IMR-90 (cell line): ENCODE measurements around the gene PIM1. TPM values are rescaled to one million over a fixed set of nuclear protein-coding genes. Genes with fewer than 3 reads are reported as not detected.

Experiments
- ATAC-seq: fragments of 200-7000 bp; cut with Tn5 transposase; 2 replicates; pipeline ENCODE4 v1.9.1; 2020; ENCODE audit warnings: low read depth, mild to moderate bottlenecking, moderate library complexity
- BruUV-seq: library from RNA; stranded (reverse); fragments of 400-500 nt; replicated peaks from 2 replicates; lab custom pipeline; 2021; lab: Mats Ljungman, UMichigan
- CTCF ChIA-PET: fragments of 300-600 bp; formaldehyde crosslinking; extraction: SDS; loops from one replicate; lab custom pipeline; 2021; ENCODE audit warnings: antibody characterized with exemption; lab: Yijun Ruan, JAX
- POLR2A ChIA-PET: fragments of 300-600 bp; sonication (Branson Sonifier 250); formaldehyde crosslinking; loops from one replicate; lab custom pipeline; 2022; ENCODE audit warnings: antibody characterized with exemption; ENCODE audit not compliant: unreplicated experiment; lab: Charles Lee
- DNase-seq: peaks from one replicate; pipeline ENCODE4 v3.0.0; 2013
- H2AFZ ChIP-seq: replicated peaks from 2 replicates; pipeline ENCODE3; 2013; ENCODE audit warnings: low read length, mild to moderate bottlenecking; ENCODE audit not compliant: poor library complexity
- H2AK5ac ChIP-seq: 2 replicates; pipeline ENCODE4 v1.6.1; 2013; ENCODE audit warnings: low read depth, low read length, inconsistent platforms
- H2AK9ac ChIP-seq: replicated peaks from 2 replicates; pipeline ENCODE3; 2013; ENCODE audit warnings: mild to moderate bottlenecking, low read depth, low read length, moderate library complexity; ENCODE audit not compliant: poor library complexity
- H2BK120ac ChIP-seq: 2 replicates; pipeline ENCODE4 v1.6.1; 2013; ENCODE audit warnings: low read depth, low read length, inconsistent platforms
- H2BK15ac ChIP-seq: 3 replicates; pipeline ENCODE4 v1.6.1; 2013; ENCODE audit warnings: low read depth, low read length, inconsistent platforms
- H2BK20ac ChIP-seq: 2 replicates; pipeline ENCODE4 v1.6.1; 2013; ENCODE audit warnings: low read depth, mild to moderate bottlenecking, inconsistent platforms, low read length, moderate library complexity
- H2BK5ac ChIP-seq: 2 replicates; pipeline ENCODE4 v1.6.1; 2013; ENCODE audit warnings: mild to moderate bottlenecking, low read depth, low read length, inconsistent platforms; ENCODE audit not compliant: poor library complexity, severe bottlenecking
- H3K14ac ChIP-seq: replicated peaks from 2 replicates; pipeline ENCODE4 v1.6.1; 2013; ENCODE audit warnings: low read depth, low read length, inconsistent platforms
- H3K18ac ChIP-seq: 2 replicates; pipeline ENCODE4 v1.6.1; 2013; ENCODE audit warnings: low read depth, low read length, control low read depth
- H3K23ac ChIP-seq: 2 replicates; pipeline ENCODE4 v1.6.1; 2013; ENCODE audit warnings: low read depth, low read length, inconsistent platforms
- H3K27ac ChIP-seq: 2 replicates; pipeline ENCODE4 v1.5.1; 2013; ENCODE audit warnings: mild to moderate bottlenecking, control low read depth, low read length; ENCODE audit not compliant: insufficient read depth
- H3K27me3 ChIP-seq: 2 replicates; pipeline ENCODE4 v1.6.1; 2013; ENCODE audit warnings: low read length; ENCODE audit not compliant: control insufficient read depth, insufficient read depth
- H3K36me3 ChIP-seq: 2 replicates; pipeline ENCODE4 v1.6.1; 2013; ENCODE audit warnings: low read length, mixed read lengths; ENCODE audit not compliant: control insufficient read depth, insufficient read depth
- H3K4ac ChIP-seq: 2 replicates; pipeline ENCODE4 v1.6.1; 2013; ENCODE audit warnings: low read depth, low read length, inconsistent platforms
- H3K4me1 ChIP-seq: 2 replicates; pipeline ENCODE4 v1.6.1; 2013; ENCODE audit warnings: low read length, mixed read lengths; ENCODE audit not compliant: control insufficient read depth, insufficient read depth
- H3K4me2 ChIP-seq: 2 replicates; pipeline ENCODE4 v1.6.1; 2013; ENCODE audit warnings: low read depth, mild to moderate bottlenecking, control low read depth, low read length, moderate library complexity
- H3K4me3 ChIP-seq: 2 replicates; pipeline ENCODE4 v1.5.1; 2013; ENCODE audit warnings: low read depth, mild to moderate bottlenecking, control low read depth, low read length, moderate library complexity; ENCODE audit not compliant: insufficient read depth
- H3K56ac ChIP-seq: 2 replicates; pipeline ENCODE4 v1.6.1; 2013; ENCODE audit warnings: low read length, inconsistent platforms; ENCODE audit not compliant: insufficient read depth; ENCODE audit errors: extremely low read depth
- H3K79me1 ChIP-seq, 2 experiments: 2 replicates each; pipeline ENCODE4 v1.6.1; 2013; ENCODE audit warnings: low read length in 2 of 2, inconsistent platforms in 1 of 2, low read depth in 1 of 2
- H3K9ac ChIP-seq: 2 replicates; pipeline ENCODE4 v1.6.1; 2013; ENCODE audit warnings: low read depth, low read length, control low read depth
- H3K9me1 ChIP-seq: 2 replicates; pipeline ENCODE4 v1.6.1; 2013; ENCODE audit warnings: low read length, inconsistent platforms; ENCODE audit not compliant: insufficient read depth
- H3K9me3 ChIP-seq: 2 replicates; pipeline ENCODE4 v1.6.1; 2013; ENCODE audit warnings: low read length; ENCODE audit not compliant: control insufficient read depth, insufficient read depth
- H4K20me1 ChIP-seq: 2 replicates; pipeline ENCODE4 v1.6.1; 2013; ENCODE audit warnings: low read length, inconsistent platforms; ENCODE audit not compliant: insufficient read depth
- H4K5ac ChIP-seq: 2 replicates; pipeline ENCODE4 v1.6.1; 2013; ENCODE audit warnings: mild to moderate bottlenecking, low read depth, low read length, control low read depth
- H4K8ac ChIP-seq, 2 experiments: 2 replicates each; pipeline ENCODE4 v1.6.1; 2013; ENCODE audit warnings: low read depth in 2 of 2, low read length in 2 of 2, control low read depth in 1 of 2, inconsistent platforms in 1 of 2
- H4K91ac ChIP-seq: 2 replicates; pipeline ENCODE4 v1.6.1; 2013; ENCODE audit warnings: low read depth, low read length, inconsistent platforms; ENCODE audit not compliant: insufficient read depth
- BHLHE40 ChIP-seq: fragments of 150-350 bp; IDR thresholded peaks from 2 replicates; pipeline ENCODE4 v1.6.1; 2016; ENCODE audit warnings: mild to moderate bottlenecking, low read depth, low read length
- CEBPB ChIP-seq: IDR thresholded peaks from 2 replicates; pipeline ENCODE4 v1.6.1; 2012; ENCODE audit warnings: low read depth, low read length, improper control_type of control experiment
- CHD1 ChIP-seq: IDR thresholded peaks from 2 replicates; pipeline ENCODE4 v1.6.1; 2012; ENCODE audit warnings: low read depth, low read length, improper control_type of control experiment
- FOS ChIP-seq: fragments of 150-350 bp; IDR thresholded peaks from 2 replicates; pipeline ENCODE4 v1.6.1; 2016; ENCODE audit warnings: low read depth, low read length
- MAFK ChIP-seq: IDR thresholded peaks from 2 replicates; pipeline ENCODE4 v1.6.1; 2012; ENCODE audit warnings: low read depth, low read length, improper control_type of control experiment
- MAZ ChIP-seq: IDR thresholded peaks from 2 replicates; pipeline ENCODE4 v1.6.1; 2012; ENCODE audit warnings: low read depth, mild to moderate bottlenecking, low read length, improper control_type of control experiment, moderate library complexity, borderline replicate concordance
- MXI1 ChIP-seq: IDR thresholded peaks from 2 replicates; pipeline ENCODE4 v1.6.1; 2012; ENCODE audit warnings: low read depth, mild to moderate bottlenecking, low read length, moderate library complexity, borderline replicate concordance
- NFE2L2 ChIP-seq: fragments of 150-350 bp; IDR thresholded peaks from 2 replicates; pipeline ENCODE4 v1.6.1; 2016; ENCODE audit warnings: low read depth, mild to moderate bottlenecking, low read length
- RAD21 ChIP-seq: IDR thresholded peaks from 2 replicates; pipeline ENCODE4 v1.6.1; 2012; ENCODE audit warnings: low read length, improper control_type of control experiment
- RCOR1 ChIP-seq: IDR thresholded peaks from 2 replicates; pipeline ENCODE4 v1.6.1; 2012; ENCODE audit warnings: mild to moderate bottlenecking, low read length, improper control_type of control experiment; ENCODE audit not compliant: insufficient replicate concordance
- RFX5 ChIP-seq: IDR thresholded peaks from 2 replicates; pipeline ENCODE4 v1.8.0; 2012; ENCODE audit warnings: low read depth, mild to moderate bottlenecking, low read length, moderate library complexity
- SMC3 ChIP-seq: fragments of 150-350 bp; IDR thresholded peaks from 2 replicates; pipeline ENCODE4 v1.6.1; 2016; ENCODE audit warnings: low read depth, mild to moderate bottlenecking, antibody characterized with exemption, low read length, moderate library complexity
- WGBS, 2 experiments: methylation state at CpG; one replicate each; pipeline versions ENCODE4 v1.1.5 to v1.1.7; 2013; ENCODE audit warnings: missing lambda C conversion rate in 2 of 2; ENCODE audit not compliant: insufficient read length in 1 of 2; ENCODE audit errors: extremely low coverage in 2 of 2; 5-methylcytosine and 5-hydroxymethylcytosine counted together
- dilution Hi-C: fragments of 300-500 bp; cut with HindIII; formaldehyde crosslinking; loops from one replicate; pipeline ENCODE4 v1.14.3; 2018; ENCODE audit warnings: low sequenced_read_pairs; ENCODE audit not compliant: unreplicated experiment
- in situ Hi-C: fragments of 300-500 bp; cut with MboI; formaldehyde crosslinking; loops from 3 replicates; pipeline ENCODE4 v1.14.3; 2019; ENCODE audit warnings: low sequenced_read_pairs, inconsistent platforms, mixed read lengths
- intact Hi-C: fragments of 100-400 bp; cut with micrococcal nuclease; formaldehyde crosslinking; loops from 2 replicates; pipeline ENCODE4 v1.10.0; 2022
- polyA plus RNA-seq, 3 experiments: library from polyadenylated mRNA; depleted of rRNA; stranded (reverse); fragments of >200 nt; gene quantifications; 2 replicates each; pipeline ENCODE4 v1.2.3, GENCODE V29; 2012; ENCODE audit warnings: low replicate concordance in 1 of 3
- total RNA-seq: library from RNA; depleted of rRNA; stranded (reverse); fragments of >200 nt; gene quantifications from 2 replicates; pipeline ENCODE4 v1.2.3, GENCODE V29; 2012
- TF ChIP-seq, protein P1 (sequence below): fragments of 150-350 bp; IDR thresholded peaks from 2 replicates; pipeline ENCODE4 v1.6.1; 2017; ENCODE audit warnings: mild to moderate bottlenecking, antibody characterized with exemption, low read length, low read depth
- TF ChIP-seq, protein P2 (sequence below): fragments of 150-350 bp; IDR thresholded peaks from 2 replicates; pipeline ENCODE4 v1.6.1; 2016; ENCODE audit warnings: low read depth, mild to moderate bottlenecking, low read length, moderate library complexity, borderline replicate concordance
- TF ChIP-seq, protein P3 (sequence below): conservative IDR thresholded peaks from 2 replicates; pipeline ENCODE4 v1.5.1; 2012; ENCODE audit warnings: mild to moderate bottlenecking, low read depth, low read length, improper control_type of control experiment

The PIM1 gene
- total and polyA plus RNA-seq, 2 of the 4 experiments (the other 2 are of a cell fraction): 7.2 to 18.5 TPM

DNA sequence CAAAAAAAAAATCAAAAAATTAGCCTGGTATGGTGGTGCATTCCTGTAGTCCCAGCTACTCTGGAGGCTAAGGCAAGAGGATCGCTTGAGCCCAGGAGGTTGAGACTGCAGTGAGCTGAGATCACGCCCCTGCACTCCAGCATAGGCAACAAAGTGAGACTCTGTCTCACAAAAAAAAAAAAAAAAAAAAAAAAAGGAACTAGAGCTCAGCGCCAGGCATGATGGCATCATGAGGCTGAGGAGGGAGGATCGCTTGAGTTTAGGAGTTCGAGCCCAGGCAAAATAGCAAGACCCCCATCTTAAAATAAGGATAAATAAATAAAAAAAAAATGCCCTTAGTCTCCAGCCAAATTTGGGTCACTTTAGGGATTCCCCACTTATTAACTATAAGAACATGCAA is 40.4 kb upstream of the PIM1 start:
- H4K8ac ChIP-seq: no peak overlapping the region
- no peak overlapping the region for H3K9ac ChIP-seq
- CTCF ChIA-PET: interaction anchor here (0.6 to 1.0 kb wide), 2 partner anchors 16 to 43 kb away, joined by 3 read pairs; no protein-coding TSS in a partner anchor
- no peaks in the 10 kb centered on the region for H3K79me1 ChIP-seq
- no peak overlapping the region for H4K91ac ChIP-seq
- no peaks in the 10 kb centered on the region for H3K9me3 ChIP-seq
- H3K9me1 ChIP-seq: peaks cover 8% of the 10 kb centered on the region
- no peak overlapping the region for H3K56ac ChIP-seq
- no peak for TF ChIP-seq NFE2L2
- TF ChIP-seq, protein P1, sequence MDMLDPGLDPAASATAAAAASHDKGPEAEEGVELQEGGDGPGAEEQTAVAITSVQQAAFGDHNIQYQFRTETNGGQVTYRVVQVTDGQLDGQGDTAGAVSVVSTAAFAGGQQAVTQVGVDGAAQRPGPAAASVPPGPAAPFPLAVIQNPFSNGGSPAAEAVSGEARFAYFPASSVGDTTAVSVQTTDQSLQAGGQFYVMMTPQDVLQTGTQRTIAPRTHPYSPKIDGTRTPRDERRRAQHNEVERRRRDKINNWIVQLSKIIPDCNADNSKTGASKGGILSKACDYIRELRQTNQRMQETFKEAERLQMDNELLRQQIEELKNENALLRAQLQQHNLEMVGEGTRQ: no peak
- no peak for TF ChIP-seq RFX5
- no peak for TF ChIP-seq SMC3
- no peak for TF ChIP-seq CHD1
- no peak for TF ChIP-seq MAFK
- no peak for TF ChIP-seq MAZ
- no peak for TF ChIP-seq RCOR1
- TF ChIP-seq MXI1: no peak
- TF ChIP-seq, protein P2, sequence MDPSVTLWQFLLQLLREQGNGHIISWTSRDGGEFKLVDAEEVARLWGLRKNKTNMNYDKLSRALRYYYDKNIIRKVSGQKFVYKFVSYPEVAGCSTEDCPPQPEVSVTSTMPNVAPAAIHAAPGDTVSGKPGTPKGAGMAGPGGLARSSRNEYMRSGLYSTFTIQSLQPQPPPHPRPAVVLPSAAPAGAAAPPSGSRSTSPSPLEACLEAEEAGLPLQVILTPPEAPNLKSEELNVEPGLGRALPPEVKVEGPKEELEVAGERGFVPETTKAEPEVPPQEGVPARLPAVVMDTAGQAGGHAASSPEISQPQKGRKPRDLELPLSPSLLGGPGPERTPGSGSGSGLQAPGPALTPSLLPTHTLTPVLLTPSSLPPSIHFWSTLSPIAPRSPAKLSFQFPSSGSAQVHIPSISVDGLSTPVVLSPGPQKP: no peak
- no peak for TF ChIP-seq BHLHE40
- no peak for TF ChIP-seq CEBPB
- TF ChIP-seq FOS: no peak
- TF ChIP-seq, protein P3, sequence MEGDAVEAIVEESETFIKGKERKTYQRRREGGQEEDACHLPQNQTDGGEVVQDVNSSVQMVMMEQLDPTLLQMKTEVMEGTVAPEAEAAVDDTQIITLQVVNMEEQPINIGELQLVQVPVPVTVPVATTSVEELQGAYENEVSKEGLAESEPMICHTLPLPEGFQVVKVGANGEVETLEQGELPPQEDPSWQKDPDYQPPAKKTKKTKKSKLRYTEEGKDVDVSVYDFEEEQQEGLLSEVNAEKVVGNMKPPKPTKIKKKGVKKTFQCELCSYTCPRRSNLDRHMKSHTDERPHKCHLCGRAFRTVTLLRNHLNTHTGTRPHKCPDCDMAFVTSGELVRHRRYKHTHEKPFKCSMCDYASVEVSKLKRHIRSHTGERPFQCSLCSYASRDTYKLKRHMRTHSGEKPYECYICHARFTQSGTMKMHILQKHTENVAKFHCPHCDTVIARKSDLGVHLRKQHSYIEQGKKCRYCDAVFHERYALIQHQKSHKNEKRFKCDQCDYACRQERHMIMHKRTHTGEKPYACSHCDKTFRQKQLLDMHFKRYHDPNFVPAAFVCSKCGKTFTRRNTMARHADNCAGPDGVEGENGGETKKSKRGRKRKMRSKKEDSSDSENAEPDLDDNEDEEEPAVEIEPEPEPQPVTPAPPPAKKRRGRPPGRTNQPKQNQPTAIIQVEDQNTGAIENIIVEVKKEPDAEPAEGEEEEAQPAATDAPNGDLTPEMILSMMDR: no peak
- no peak for TF ChIP-seq RAD21
- DNase-seq (no peak), ATAC-seq (no peak)
- H2AFZ ChIP-seq: no peak overlapping the region
- dilution Hi-C loops: no loop called here
- no CpG with 5 or more reads among the region's 5 CpGs for WGBS, 2 experiments
- 0 out of 2 replicates have a peak overlapping the region, but pooled peaks have one; percentile 30 for H2AK5ac ChIP-seq
- H3K23ac ChIP-seq: no peak overlapping the region
- no peak overlapping the region for H2BK20ac ChIP-seq
- H3K4ac ChIP-seq: no peak overlapping the region
- peaks cover 27% of the 10 kb centered on the region for H3K4me1 ChIP-seq
- no peak overlapping the region for H2BK5ac ChIP-seq
- H3K4me3 ChIP-seq: no peak overlapping the region
- H3K27ac ChIP-seq: no peak overlapping the region
- H3K18ac ChIP-seq: no peak overlapping the region
- no peak overlapping the region for H2AK9ac ChIP-seq
- H2BK15ac ChIP-seq: no peak overlapping the region
- H3K4me2 ChIP-seq: no peak overlapping the region
- H2BK120ac ChIP-seq: no peak overlapping the region
- peaks cover 4% of the 10 kb centered on the region; the same call in 1 of the 2 replicates for H4K20me1 ChIP-seq
- intact Hi-C loops: no loop called here
- in situ Hi-C loops: no loop called here
- no peaks in the 10 kb centered on the region for H3K36me3 ChIP-seq
- POLR2A ChIA-PET: no interaction called here
- no TSS peak for BruUV-seq
- H4K5ac ChIP-seq: no peak overlapping the region
- no peaks in the 10 kb centered on the region for H3K27me3 ChIP-seq
- H3K14ac ChIP-seq: no peak overlapping the region
